Endothelial cell (in vitro differentiated cells): ENCODE results near the gene KPNA1. TPM values are rescaled to one million over a fixed set of nuclear protein-coding genes. Genes with fewer than 3 reads are reported as not detected.
A peak's percentile ranks its signal among the peaks of the same experiment; 100 is the strongest.

Experiments
- DNase-seq: peaks from one replicate; pipeline ENCODE4 v3.0.0; 2021; ENCODE audit warnings: low spot score
- H3K27ac Mint-ChIP-seq: one replicate; pipeline ENCODE4 v1.8.0; 2021; ENCODE audit warnings: mixed read lengths, inconsistent platforms; ENCODE audit not compliant: unreplicated experiment
- H3K27me3 Mint-ChIP-seq: one replicate; pipeline ENCODE4 v1.8.0; 2021; ENCODE audit warnings: mild to moderate bottlenecking, moderate library complexity, mixed read lengths, inconsistent platforms; ENCODE audit not compliant: unreplicated experiment
- H3K36me3 Mint-ChIP-seq: one replicate; pipeline ENCODE4 v1.8.0; 2021; ENCODE audit warnings: mild to moderate bottlenecking, low read depth, mixed read lengths, inconsistent platforms; ENCODE audit not compliant: unreplicated experiment
- H3K4me1 Mint-ChIP-seq: one replicate; pipeline ENCODE4 v1.8.0; 2021; ENCODE audit warnings: mild to moderate bottlenecking, mixed read lengths, inconsistent platforms; ENCODE audit not compliant: unreplicated experiment
- H3K4me3 Mint-ChIP-seq: one replicate; pipeline ENCODE4 v1.8.0; 2021; ENCODE audit warnings: mild to moderate bottlenecking, mixed read lengths, inconsistent platforms; ENCODE audit not compliant: unreplicated experiment
- H3K9me3 Mint-ChIP-seq: one replicate; pipeline ENCODE4 v1.8.0; 2021; ENCODE audit warnings: mixed read lengths, inconsistent platforms; ENCODE audit not compliant: unreplicated experiment
- total RNA-seq: library from RNA; stranded (reverse); fragmentation: NEBNext Ultra II Directional; extraction: Animal tissue kit (Norgen Biotek cat#: 25700); gene quantifications from one replicate; pipeline ENCODE4 v1.2.1, GENCODE V29; 2021; ENCODE audit not compliant: unreplicated experiment
- TF ChIP-seq, protein P1 (sequence below): fragments of 200-600 bp; sonication (generic); IDR thresholded peaks from one replicate; pipeline ENCODE4 v1.5.0; 2021; ENCODE audit warnings: antibody characterized with exemption; ENCODE audit not compliant: unreplicated experiment

KPNA1 gene
- total RNA-seq, 1 donor from 2014 or later = 87.2 TPM

DNA sequence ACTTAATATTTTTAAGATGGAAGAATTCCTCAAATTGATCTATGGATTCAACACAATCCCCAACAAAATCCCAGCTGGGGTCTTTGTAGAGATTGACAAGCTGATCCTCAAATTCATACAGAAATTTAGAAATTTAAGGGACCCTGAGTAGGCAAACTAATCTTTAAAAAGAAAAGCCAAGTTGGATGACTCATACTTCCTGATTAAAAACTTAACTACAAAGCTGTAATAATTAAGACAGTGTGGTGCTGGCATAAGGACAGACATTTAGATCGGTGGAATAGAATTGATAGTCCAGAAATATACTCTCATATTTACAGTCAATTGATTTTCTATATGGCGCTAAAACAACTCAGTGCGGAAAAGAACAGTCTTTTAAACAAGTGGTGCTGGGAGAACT lies 119.2 kb downstream of the KPNA1 start:
- no peak for DNase-seq
- H3K9me3 Mint-ChIP-seq = no peaks in the 10 kb centered on the region
- peaks cover 3% of the 10 kb centered on the region for H3K27me3 Mint-ChIP-seq
- H3K4me1 Mint-ChIP-seq = no peaks in the 10 kb centered on the region
- no peak overlapping the region for H3K27ac Mint-ChIP-seq
- TF ChIP-seq, protein P1, sequence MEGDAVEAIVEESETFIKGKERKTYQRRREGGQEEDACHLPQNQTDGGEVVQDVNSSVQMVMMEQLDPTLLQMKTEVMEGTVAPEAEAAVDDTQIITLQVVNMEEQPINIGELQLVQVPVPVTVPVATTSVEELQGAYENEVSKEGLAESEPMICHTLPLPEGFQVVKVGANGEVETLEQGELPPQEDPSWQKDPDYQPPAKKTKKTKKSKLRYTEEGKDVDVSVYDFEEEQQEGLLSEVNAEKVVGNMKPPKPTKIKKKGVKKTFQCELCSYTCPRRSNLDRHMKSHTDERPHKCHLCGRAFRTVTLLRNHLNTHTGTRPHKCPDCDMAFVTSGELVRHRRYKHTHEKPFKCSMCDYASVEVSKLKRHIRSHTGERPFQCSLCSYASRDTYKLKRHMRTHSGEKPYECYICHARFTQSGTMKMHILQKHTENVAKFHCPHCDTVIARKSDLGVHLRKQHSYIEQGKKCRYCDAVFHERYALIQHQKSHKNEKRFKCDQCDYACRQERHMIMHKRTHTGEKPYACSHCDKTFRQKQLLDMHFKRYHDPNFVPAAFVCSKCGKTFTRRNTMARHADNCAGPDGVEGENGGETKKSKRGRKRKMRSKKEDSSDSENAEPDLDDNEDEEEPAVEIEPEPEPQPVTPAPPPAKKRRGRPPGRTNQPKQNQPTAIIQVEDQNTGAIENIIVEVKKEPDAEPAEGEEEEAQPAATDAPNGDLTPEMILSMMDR = no peak
- H3K4me3 Mint-ChIP-seq = no peak overlapping the region
- no peaks in the 10 kb centered on the region for H3K36me3 Mint-ChIP-seq

DNA sequence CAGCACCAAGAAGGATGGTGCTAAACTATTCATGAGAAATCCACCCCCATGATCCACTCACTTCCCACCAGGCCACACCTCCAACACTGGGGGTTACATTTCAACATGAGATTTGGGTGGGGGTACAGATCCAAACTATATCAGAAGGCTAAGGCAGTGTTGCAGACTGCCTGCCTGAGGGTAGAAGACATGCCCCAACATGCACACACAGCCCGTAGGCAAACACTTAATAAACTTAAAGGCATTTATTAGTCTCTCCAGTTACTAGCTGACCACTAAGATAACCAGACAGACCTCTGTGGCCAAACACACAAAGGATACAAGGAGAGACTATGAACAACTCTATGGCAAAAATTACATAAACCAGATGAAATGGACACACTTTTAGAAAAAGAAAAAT lies 120.6 kb downstream of the KPNA1 start:
- H3K27ac Mint-ChIP-seq = no peak overlapping the region
- peaks cover 3% of the 10 kb centered on the region for H3K27me3 Mint-ChIP-seq
- DNase-seq = no peak
- H3K36me3 Mint-ChIP-seq = no peaks in the 10 kb centered on the region
- no peaks in the 10 kb centered on the region for H3K9me3 Mint-ChIP-seq
- H3K4me1 Mint-ChIP-seq = no peaks in the 10 kb centered on the region
- H3K4me3 Mint-ChIP-seq = no peak overlapping the region
- TF ChIP-seq, protein P1 = no peak

DNA sequence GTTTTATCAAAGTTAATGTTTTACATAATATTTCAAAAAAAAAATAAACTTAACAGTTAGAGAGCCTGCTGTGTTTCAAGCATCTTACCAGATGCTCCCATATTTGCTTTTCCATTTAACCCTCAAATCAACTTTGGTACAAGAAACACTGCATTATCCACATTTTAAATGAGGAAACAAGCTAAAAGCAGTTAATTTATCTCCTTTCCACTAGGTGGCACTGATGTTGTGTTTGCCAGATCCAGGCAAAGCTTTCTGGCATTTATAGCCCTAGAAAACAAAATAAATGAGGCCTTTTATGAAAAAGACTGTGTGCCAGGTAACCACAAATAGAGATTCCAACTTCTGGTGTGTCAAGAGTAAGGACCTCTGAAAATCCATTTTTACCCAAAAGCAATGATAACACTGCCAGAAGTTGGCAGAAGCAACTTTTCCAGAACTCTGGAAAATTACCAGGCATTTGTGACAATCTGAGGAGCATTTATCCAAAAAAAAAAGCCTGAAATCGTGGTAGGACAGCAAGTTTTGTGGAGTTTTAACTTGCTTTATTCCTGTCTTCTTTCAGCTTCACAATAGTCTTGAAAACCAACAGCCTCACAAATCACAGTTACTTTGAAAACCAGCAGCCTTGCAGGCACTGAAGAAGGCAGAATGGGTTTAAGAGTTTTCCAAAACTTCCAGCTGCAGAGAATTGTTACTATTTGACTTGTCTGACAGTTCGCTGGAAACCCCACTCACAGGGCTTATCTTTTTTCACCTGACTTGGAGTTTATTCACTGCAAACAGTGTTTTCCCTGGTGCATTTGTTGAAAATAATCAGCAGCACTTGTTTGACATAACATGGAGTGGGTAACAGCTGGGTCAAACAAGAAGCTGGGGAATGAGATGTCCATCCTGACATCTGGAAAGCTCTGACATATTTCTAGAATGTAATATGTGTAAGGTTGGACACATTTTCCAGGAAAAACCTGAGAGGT lies 121.6 kb downstream of the KPNA1 start:
- Mint-ChIP-seq H3K9me3 (no peaks in the 10 kb centered on the region), H3K27ac (no peak overlapping the region), H3K36me3 (no peaks in the 10 kb centered on the region), H3K27me3 (peaks cover 3% of the 10 kb centered on the region), H3K4me3 (no peak overlapping the region), H3K4me1 (no peaks in the 10 kb centered on the region)
- DNase-seq = peak; percentile 8
- TF ChIP-seq, protein P1 = peak; percentile 80

DNA sequence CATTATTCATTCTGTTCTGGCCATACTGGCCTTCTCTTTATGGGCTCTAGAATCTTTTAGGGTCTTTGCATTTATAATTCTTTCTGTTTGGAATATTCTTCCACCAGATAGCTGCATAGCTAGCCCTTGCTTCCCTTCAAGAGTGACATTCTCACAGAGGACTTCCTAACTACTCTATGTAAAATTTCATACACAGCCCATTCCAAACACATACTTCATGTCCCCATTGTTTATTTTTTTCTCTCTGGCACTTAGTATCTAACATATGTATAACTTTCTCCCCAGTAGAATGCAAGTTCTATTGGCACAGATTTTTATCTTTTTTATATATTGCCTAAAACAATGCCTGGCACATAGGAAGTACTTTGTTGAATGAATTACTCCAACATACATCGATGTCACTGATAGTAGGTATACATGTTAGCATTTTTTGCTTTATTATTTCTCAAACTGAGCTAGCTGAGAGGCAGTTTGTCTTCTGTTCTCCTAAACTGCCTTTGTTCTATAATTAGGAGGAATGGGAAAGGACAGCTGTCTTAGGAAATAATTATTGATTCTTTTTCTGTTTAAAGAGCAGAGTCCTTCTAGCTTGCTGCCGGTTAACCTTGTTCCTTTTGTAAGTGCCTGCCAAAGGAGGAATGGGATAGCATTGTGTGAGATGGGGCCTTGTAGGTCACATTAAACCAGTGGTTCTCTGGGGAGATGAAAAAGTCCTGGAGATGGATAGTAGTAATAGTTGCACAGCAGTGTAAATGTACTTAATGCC lies 122.9 kb downstream of the KPNA1 start:
- Mint-ChIP-seq H3K4me3 (no peak overlapping the region), H3K27ac (no peak overlapping the region), H3K27me3 (peaks cover 3% of the 10 kb centered on the region), H3K9me3 (no peaks in the 10 kb centered on the region), H3K4me1 (no peaks in the 10 kb centered on the region), H3K36me3 (no peaks in the 10 kb centered on the region)
- DNase-seq = no peak
- TF ChIP-seq, protein P1 = no peak
